K562 (cell line): ENCODE data around the gene LAMB3.

ENCODE experiments used
- ARHGAP35 ChIP-seq: fragments of 450-650 bp; IDR thresholded peaks from 2 replicates; pipeline ENCODE4 v1.6.1; 2018; ENCODE audit not compliant: partially characterized antibody
- BHLHE40 ChIP-seq: IDR thresholded peaks from 2 replicates; pipeline ENCODE4 v1.6.1; 2011; ENCODE audit warnings: low read length, improper control_type of control experiment
- ESRRA ChIP-seq: fragments of 450-650 bp; IDR thresholded peaks from 2 replicates; pipeline ENCODE4 v1.6.1; 2014; ENCODE audit warnings: low read depth, mild to moderate bottlenecking, moderate library complexity, borderline replicate concordance
- JUN ChIP-seq, 2 experiments: sonication (generic) in 1 of 2; formaldehyde crosslinking in 1 of 2; IDR thresholded peaks; 2 replicates each; pipeline versions ENCODE4 v1.6.1 to v1.8.0; 2012 to 2022; ENCODE audit warnings: borderline replicate concordance in 2 of 2, mild to moderate bottlenecking in 2 of 2, improper control_type of control experiment in 1 of 2, low read depth in 1 of 2, low read length in 1 of 2, missing genetic modification reagents in 1 of 2
- NFATC3 ChIP-seq: fragments of 450-650 bp; IDR thresholded peaks from 2 replicates; pipeline ENCODE4 v1.6.1; 2017; ENCODE audit warnings: mild to moderate bottlenecking
- POLR2A ChIP-seq: fragments of 450-650 bp; conservative IDR thresholded peaks from 2 replicates; pipeline ENCODE4 v1.6.1; 2016
- ZNF184 ChIP-seq: sonication (generic); formaldehyde crosslinking; IDR thresholded peaks from 2 replicates; pipeline ENCODE4 v1.5.0; 2020; ENCODE audit warnings: missing genetic modification reagents
- TF ChIP-seq, protein P1 (sequence below): sonication (generic); formaldehyde crosslinking; IDR thresholded peaks from 2 replicates; pipeline ENCODE4 v1.8.1; 2023; ENCODE audit warnings: mild to moderate bottlenecking, missing genetic modification reagents
- TF ChIP-seq, protein P2 (sequence below): sonication (generic); formaldehyde crosslinking; IDR thresholded peaks from 2 replicates; pipeline ENCODE4 v1.8.0; 2022; ENCODE audit warnings: missing genetic modification reagents, mild to moderate bottlenecking, borderline replicate concordance
- TF ChIP-seq, protein P3 (sequence below): sonication (generic); formaldehyde crosslinking; IDR thresholded peaks from 2 replicates; pipeline ENCODE4 v1.9.0; 2022; ENCODE audit warnings: mild to moderate bottlenecking, missing genetic modification reagents
- TF ChIP-seq, protein P4 (sequence below), 3 experiments: IDR thresholded peaks in 2 of 3; conservative IDR thresholded peaks in 1 of 3; 2 replicates each; pipeline ENCODE4 v1.5.1; 2011 to 2012; ENCODE audit warnings: low read length in 3 of 3, mild to moderate bottlenecking in 3 of 3, control low read depth in 2 of 3, improper control_type of control experiment in 1 of 3, inconsistent platforms in 1 of 3, low read depth in 1 of 3, mixed read lengths in 1 of 3, moderate library complexity in 1 of 3; ENCODE audit not compliant: insufficient read depth in 2 of 3
- TF ChIP-seq, protein P5 (sequence below), 2 experiments: fragments of 200-800 bp in 1 of 2; sonication (Bioruptor generic) in 1 of 2; sonication (generic) in 1 of 2; formaldehyde crosslinking in 1 of 2; IDR thresholded peaks in 1 of 2; conservative IDR thresholded peaks in 1 of 2; 2 replicates each; pipeline versions ENCODE4 v1.5.0 to v1.6.1; 2016 to 2020; ENCODE audit warnings: missing compliant biosample characterization in 1 of 2, missing genetic modification characterization in 1 of 2, missing genetic modification reagents in 1 of 2
- TF ChIP-seq, protein P6 (sequence below): fragments of 450-650 bp; IDR thresholded peaks from 2 replicates; pipeline ENCODE4 v1.6.1; 2016
- TF ChIP-seq, protein P7 (sequence below), 2 experiments: fragments of 450-650 bp; IDR thresholded peaks; 2 replicates each; pipeline ENCODE4 v1.6.1; 2016

DNA sequence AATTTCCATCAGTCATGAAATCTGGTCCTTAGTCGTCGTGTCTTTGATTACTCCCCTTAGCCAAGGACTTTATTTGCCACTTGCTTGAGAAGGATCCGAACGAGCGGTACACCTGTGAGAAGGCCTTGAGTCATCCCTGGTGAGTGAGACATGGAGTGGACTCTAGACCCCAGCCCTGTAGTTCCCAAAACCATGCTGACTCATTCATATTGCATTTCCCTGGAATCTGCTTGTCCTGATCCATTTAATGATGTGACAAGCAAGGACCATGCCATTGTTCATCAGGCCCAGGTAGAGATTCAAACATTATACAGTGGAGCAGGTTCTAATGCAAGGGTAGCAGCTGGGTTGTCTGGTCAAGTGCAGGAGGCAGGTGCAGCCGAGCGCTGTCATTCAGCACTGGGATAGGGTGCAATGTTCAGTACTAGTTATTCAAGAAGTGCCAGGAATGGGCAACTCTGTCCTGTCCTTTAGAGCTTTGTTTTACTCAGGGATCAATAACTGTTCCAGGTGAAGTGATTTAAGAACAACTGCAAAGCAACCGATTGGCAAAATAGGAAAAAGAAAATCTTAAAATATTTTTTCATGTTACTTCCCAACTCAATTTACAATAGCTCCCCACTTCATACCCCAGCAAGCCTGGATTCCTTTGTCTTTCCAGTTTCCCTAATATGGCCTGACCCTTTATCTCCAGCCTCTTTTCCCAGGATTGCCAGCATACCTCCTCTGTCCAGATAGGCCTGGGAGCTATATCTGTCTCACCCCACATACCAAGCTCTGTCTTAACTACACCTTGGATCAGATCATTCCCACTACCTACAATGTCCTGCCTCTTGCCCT is 42.2 kb downstream of the LAMB3 start:
- no peak for TF ChIP-seq ARHGAP35
- no peak for TF ChIP-seq POLR2A
- TF ChIP-seq, protein P1, sequence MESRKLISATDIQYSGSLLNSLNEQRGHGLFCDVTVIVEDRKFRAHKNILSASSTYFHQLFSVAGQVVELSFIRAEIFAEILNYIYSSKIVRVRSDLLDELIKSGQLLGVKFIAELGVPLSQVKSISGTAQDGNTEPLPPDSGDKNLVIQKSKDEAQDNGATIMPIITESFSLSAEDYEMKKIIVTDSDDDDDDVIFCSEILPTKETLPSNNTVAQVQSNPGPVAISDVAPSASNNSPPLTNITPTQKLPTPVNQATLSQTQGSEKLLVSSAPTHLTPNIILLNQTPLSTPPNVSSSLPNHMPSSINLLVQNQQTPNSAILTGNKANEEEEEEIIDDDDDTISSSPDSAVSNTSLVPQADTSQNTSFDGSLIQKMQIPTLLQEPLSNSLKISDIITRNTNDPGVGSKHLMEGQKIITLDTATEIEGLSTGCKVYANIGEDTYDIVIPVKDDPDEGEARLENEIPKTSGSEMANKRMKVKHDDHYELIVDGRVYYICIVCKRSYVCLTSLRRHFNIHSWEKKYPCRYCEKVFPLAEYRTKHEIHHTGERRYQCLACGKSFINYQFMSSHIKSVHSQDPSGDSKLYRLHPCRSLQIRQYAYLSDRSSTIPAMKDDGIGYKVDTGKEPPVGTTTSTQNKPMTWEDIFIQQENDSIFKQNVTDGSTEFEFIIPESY (CRISPR knock-in tag), result no peak
- TF ChIP-seq ZNF184 (CRISPR knock-in tag), result no peak
- TF ChIP-seq, protein P2, sequence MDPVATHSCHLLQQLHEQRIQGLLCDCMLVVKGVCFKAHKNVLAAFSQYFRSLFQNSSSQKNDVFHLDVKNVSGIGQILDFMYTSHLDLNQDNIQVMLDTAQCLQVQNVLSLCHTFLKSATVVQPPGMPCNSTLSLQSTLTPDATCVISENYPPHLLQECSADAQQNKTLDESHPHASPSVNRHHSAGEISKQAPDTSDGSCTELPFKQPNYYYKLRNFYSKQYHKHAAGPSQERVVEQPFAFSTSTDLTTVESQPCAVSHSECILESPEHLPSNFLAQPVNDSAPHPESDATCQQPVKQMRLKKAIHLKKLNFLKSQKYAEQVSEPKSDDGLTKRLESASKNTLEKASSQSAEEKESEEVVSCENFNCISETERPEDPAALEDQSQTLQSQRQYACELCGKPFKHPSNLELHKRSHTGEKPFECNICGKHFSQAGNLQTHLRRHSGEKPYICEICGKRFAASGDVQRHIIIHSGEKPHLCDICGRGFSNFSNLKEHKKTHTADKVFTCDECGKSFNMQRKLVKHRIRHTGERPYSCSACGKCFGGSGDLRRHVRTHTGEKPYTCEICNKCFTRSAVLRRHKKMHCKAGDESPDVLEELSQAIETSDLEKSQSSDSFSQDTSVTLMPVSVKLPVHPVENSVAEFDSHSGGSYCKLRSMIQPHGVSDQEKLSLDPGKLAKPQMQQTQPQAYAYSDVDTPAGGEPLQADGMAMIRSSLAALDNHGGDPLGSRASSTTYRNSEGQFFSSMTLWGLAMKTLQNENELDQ (CRISPR knock-in tag), result no peak
- no peak for TF ChIP-seq BHLHE40
- TF ChIP-seq, protein P3, sequence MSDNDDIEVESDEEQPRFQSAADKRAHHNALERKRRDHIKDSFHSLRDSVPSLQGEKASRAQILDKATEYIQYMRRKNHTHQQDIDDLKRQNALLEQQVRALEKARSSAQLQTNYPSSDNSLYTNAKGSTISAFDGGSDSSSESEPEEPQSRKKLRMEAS, result no peak
- TF ChIP-seq, protein P4, sequence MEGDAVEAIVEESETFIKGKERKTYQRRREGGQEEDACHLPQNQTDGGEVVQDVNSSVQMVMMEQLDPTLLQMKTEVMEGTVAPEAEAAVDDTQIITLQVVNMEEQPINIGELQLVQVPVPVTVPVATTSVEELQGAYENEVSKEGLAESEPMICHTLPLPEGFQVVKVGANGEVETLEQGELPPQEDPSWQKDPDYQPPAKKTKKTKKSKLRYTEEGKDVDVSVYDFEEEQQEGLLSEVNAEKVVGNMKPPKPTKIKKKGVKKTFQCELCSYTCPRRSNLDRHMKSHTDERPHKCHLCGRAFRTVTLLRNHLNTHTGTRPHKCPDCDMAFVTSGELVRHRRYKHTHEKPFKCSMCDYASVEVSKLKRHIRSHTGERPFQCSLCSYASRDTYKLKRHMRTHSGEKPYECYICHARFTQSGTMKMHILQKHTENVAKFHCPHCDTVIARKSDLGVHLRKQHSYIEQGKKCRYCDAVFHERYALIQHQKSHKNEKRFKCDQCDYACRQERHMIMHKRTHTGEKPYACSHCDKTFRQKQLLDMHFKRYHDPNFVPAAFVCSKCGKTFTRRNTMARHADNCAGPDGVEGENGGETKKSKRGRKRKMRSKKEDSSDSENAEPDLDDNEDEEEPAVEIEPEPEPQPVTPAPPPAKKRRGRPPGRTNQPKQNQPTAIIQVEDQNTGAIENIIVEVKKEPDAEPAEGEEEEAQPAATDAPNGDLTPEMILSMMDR (IDR thresholded peaks at IDR 0.05 in 2 of 3, conservative IDR thresholded peaks at IDR 0.05 in 1 of 3; ENCODE audit: insufficient read depth in 2 of 3, low read depth in 1 of 3, low read length in 3 of 3), result no peak
- TF ChIP-seq, protein P5, sequence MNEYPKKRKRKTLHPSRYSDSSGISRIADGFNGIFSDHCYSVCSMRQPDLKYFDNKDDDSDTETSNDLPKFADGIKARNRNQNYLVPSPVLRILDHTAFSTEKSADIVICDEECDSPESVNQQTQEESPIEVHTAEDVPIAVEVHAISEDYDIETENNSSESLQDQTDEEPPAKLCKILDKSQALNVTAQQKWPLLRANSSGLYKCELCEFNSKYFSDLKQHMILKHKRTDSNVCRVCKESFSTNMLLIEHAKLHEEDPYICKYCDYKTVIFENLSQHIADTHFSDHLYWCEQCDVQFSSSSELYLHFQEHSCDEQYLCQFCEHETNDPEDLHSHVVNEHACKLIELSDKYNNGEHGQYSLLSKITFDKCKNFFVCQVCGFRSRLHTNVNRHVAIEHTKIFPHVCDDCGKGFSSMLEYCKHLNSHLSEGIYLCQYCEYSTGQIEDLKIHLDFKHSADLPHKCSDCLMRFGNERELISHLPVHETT (CRISPR knock-in tag; conservative IDR thresholded peaks at IDR 0.05 in 1 of 2, IDR thresholded peaks at IDR 0.05 in 1 of 2), result no peak
- TF ChIP-seq JUN (IDR thresholded peaks at IDR 0.05; ENCODE audit: borderline replicate concordance, low read depth, low read length), result no peak
- TF ChIP-seq JUN (CRISPR knock-in tag; IDR thresholded peaks at IDR 0.05; ENCODE audit: borderline replicate concordance), result no peak
- no peak for TF ChIP-seq ESRRA
- TF ChIP-seq, protein P6, sequence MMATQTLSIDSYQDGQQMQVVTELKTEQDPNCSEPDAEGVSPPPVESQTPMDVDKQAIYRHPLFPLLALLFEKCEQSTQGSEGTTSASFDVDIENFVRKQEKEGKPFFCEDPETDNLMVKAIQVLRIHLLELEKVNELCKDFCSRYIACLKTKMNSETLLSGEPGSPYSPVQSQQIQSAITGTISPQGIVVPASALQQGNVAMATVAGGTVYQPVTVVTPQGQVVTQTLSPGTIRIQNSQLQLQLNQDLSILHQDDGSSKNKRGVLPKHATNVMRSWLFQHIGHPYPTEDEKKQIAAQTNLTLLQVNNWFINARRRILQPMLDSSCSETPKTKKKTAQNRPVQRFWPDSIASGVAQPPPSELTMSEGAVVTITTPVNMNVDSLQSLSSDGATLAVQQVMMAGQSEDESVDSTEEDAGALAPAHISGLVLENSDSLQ, result no peak
- TF ChIP-seq, protein P7, sequence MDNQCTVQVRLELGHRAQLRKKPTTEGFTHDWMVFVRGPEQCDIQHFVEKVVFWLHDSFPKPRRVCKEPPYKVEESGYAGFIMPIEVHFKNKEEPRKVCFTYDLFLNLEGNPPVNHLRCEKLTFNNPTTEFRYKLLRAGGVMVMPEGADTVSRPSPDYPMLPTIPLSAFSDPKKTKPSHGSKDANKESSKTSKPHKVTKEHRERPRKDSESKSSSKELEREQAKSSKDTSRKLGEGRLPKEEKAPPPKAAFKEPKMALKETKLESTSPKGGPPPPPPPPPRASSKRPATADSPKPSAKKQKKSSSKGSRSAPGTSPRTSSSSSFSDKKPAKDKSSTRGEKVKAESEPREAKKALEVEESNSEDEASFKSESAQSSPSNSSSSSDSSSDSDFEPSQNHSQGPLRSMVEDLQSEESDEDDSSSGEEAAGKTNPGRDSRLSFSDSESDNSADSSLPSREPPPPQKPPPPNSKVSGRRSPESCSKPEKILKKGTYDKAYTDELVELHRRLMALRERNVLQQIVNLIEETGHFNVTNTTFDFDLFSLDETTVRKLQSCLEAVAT (IDR thresholded peaks at IDR 0.05), result no peak
- no peak for TF ChIP-seq NFATC3
